ENCODE results near the gene SPOUT1.

The SPOUT1 gene

GRCh38 chr9:128836509-128837145, 7.0 kb upstream of the SPOUT1 start:
- DNase-seq (ENCODE audit: low read depth), result no peak

GRCh38 chr9:128835246-128836210, 5.9 kb upstream of the SPOUT1 start:
- DNase-seq (ENCODE audit: low read depth), result no peak

GRCh38 chr9:128833696-128834095, 4.1 kb upstream of the SPOUT1 start:
- DNase-seq (ENCODE audit: low read depth), result no peak

GRCh38 chr9:128828719-128829452, 708 bp downstream of the SPOUT1 start:
- no peak for DNase-seq (ENCODE audit: low read depth)

- DNase-seq (ENCODE audit: low read depth), result no peak
These were observed 1.3 kb downstream of the SPOUT1 start for GRCh38 chr9:128828267-128828666.

GRCh38 chr9:128825923-128826700, 3.5 kb downstream of the SPOUT1 start:
- DNase-seq (ENCODE audit: low read depth), result no peak

GRCh38 chr9:128824911-128825310, 4.7 kb downstream of the SPOUT1 start:
- no peak for DNase-seq (ENCODE audit: low read depth)

GRCh38 chr9:128823903-128824406, 5.6 kb downstream of the SPOUT1 start:
- DNase-seq (ENCODE audit: low read depth), result no peak

- no peak for DNase-seq (ENCODE audit: low read depth)
These were observed 6.2 kb downstream of the SPOUT1 start for GRCh38 chr9:128823362-128823902.

GRCh38 chr9:128822407-128823042, 7.1 kb downstream of the SPOUT1 start:
- DNase-seq (ENCODE audit: low read depth), result no peak

- DNase-seq (ENCODE audit: low read depth), result no peak
These were observed 7.8 kb downstream of the SPOUT1 start for GRCh38 chr9:128821584-128822406.

GRCh38 chr9:128820665-128821583, 8.7 kb downstream of the SPOUT1 start:
- DNase-seq (ENCODE audit: low read depth), result no peak

GRCh38 chr9:128819716-128820664, 9.6 kb downstream of the SPOUT1 start:
- no peak for DNase-seq (ENCODE audit: low read depth)

GRCh38 chr9:128818839-128819715, 10.5 kb downstream of the SPOUT1 start:
- no peak for DNase-seq (ENCODE audit: low read depth)

GRCh38 chr9:128818099-128818838, 11.3 kb downstream of the SPOUT1 start, which contains the start of gene ENDOG:
Gene ENDOG (plus strand): TSS chr9:128818500. CDS start chr9:128818685, 185 bp downstream.
- DNase-seq (ENCODE audit: low read depth), result peak; percentile 94

- DNase-seq (ENCODE audit: low read depth), result no peak
These were observed 18.7 kb downstream of the SPOUT1 start for GRCh38 chr9:128810873-128811272.

Measured in fibroblast of the conjunctiva (primary cell).